Measurements from ENCODE around the gene SLX9.
"Not testable (repeated sequence)": the region's sequence is repeated elsewhere in the genome, so short reads cannot be mapped to it uniquely, and the experiment has no call there.

SLX9 gene

DNA sequence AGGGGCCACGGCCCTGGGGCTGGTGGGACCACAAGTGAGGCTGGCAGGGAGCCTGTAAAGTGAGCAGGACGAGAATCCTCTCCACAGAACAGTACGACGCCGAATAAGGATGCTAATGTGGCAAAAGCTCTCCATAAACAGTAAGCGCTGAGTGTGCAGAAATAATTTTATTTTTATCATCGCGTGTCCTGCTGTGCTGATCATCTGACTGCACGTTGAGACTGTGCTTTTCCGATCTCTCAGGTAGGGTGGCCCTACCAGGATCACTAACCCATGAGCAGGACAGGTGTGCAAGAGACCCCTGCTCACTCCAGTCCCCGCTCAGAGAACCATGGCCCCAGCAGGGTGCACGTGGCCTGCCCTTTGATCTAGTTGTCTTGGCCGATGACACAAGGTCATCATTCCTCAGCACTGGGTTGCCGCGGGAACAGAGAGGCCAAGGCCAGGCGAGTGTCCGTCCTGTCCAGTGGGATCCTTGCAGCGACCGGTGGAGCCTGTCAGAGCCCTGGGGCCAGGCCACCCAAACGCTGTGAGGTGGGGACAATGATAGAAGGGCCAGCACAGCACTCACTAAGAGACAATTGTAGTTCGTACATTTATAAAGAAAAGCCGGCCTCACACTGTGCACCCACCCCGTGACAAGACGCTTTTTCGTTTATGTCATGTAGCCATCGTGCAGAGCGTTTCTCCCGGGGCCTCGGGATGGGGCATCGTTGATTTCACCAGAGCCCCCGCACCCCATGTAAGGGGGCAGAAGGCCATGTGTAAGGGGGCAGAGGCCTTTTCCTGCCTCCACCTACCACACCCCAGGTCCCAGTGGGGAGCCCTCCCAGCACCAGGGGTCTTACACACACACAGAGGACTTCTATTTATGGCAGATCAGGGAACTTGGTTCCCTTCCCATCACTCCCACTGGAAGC, 81.9 kb downstream of the SLX9 start:
- no peak for DNase-seq (ENCODE audit: low spot score)
- no peak for TF ChIP-seq CTCF (IDR thresholded peaks at IDR 0.05; ENCODE audit: borderline replicate concordance, control extremely low read depth, extremely low read depth, insufficient read depth, missing control alignments)
- in situ Hi-C loops (cut with MboI; ENCODE audit: low sequenced_read_pairs, unreplicated experiment), result no loop called here

GRCh38 chr21:45022348-45022675, 82.5 kb downstream of the SLX9 start:
- TF ChIP-seq CTCF (IDR thresholded peaks at IDR 0.05; ENCODE audit: borderline replicate concordance, control extremely low read depth, extremely low read depth, insufficient read depth, missing control alignments), result no peak
- no peak for DNase-seq (ENCODE audit: low spot score)
- in situ Hi-C loops (cut with MboI; ENCODE audit: low sequenced_read_pairs, unreplicated experiment), result no loop called here

DNA sequence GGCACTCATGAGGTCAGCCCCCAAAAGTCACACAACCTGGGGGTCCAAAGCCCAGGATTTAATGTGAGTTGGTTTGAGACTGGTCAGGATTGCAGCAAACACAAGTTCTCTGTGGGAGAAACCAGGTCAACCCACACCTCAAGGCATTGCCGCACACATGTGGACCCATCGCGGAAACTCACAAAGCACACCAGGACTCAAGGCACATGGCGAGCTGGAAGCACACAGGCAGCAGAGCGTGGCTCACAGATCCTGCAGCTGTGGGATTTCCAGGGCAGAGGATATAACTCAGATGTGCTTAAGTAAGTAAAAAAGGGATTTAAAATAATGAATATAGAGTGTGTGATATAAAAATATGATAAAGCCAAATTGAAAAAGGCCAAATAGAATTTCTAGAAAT, 82.9 kb downstream of the SLX9 start:
- in situ Hi-C loops (cut with MboI; ENCODE audit: low sequenced_read_pairs, unreplicated experiment), result no loop called here
- DNase-seq (ENCODE audit: low spot score), result no peak
- TF ChIP-seq CTCF (IDR thresholded peaks at IDR 0.05; ENCODE audit: borderline replicate concordance, control extremely low read depth, extremely low read depth, insufficient read depth, missing control alignments), result no peak

GRCh38 chr21:45024516-45024915, 84.7 kb downstream of the SLX9 start:
- DNase-seq (ENCODE audit: low spot score); in situ Hi-C loops (cut with MboI; ENCODE audit: low sequenced_read_pairs, unreplicated experiment): not testable (repeated sequence)

DNA sequence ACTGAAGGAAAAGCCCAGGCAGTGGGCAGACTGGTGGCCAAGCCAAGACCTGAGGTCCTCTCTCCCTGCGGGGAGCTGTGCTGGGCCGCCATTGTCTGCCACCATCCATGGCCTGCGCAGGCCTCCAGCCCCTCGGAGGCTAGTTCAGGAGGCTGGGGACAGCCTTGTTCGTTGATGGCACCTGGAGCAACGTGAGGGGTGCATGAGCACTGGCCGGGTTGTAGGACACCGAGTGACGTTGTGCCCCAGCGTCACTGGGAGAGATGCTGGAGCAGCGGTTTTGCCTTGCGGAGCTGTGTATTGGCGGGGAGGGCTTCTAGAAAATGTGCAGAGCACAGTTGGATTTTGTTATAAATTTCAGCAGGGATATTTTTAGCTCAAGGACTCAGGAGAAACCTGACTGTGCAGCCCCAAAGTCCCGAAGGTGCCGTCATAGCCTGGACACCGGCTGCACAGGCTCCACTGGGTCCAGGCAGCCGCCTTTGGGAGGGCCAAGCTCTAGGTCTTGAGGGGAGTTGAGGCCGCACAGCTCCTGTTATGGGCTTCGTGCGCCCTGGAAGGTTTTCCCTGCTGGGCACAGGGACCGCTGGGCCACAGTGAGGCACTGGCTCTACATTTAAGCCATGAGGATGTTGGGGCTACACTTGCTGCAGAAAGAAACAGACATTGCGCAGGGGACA, 86.4 kb downstream of the SLX9 start:
- DNase-seq (ENCODE audit: low spot score), result no peak
- in situ Hi-C loops (cut with MboI; ENCODE audit: low sequenced_read_pairs, unreplicated experiment), result no loop called here
- no peak for TF ChIP-seq CTCF (IDR thresholded peaks at IDR 0.05; ENCODE audit: borderline replicate concordance, control extremely low read depth, extremely low read depth, insufficient read depth, missing control alignments)

All from GM13976 (cell line).